Neural cell (in vitro differentiated cells): ENCODE results near the gene UBC. TPM values are rescaled to one million over a fixed set of nuclear protein-coding genes. Genes with fewer than 3 reads are reported as not detected.

Experiments
- H2AFZ ChIP-seq: fragments of 200-600, 300-800 bp; sonication (generic), shearing (Covaris generic); 2 replicates; pipeline ENCODE4 v1.6.0; 2014; ENCODE audit warnings: low read depth, mild to moderate bottlenecking, antibody characterized with exemption, low read length, moderate library complexity
- H3F3A ChIP-seq: fragments of 200-600 bp; shearing (Covaris generic); 2 replicates; pipeline ENCODE4 v1.6.1; 2016; ENCODE audit warnings: mild to moderate bottlenecking, moderate library complexity, mixed read lengths, antibody characterized with exemption, low read length; ENCODE audit not compliant: insufficient read depth, poor library complexity, severe bottlenecking
- H3K27ac ChIP-seq: fragments of 200-600, 300-800 bp; sonication (generic), shearing (Covaris generic); 2 replicates; pipeline ENCODE4 v1.5.1; 2014; ENCODE audit warnings: mild to moderate bottlenecking, low read length, moderate library complexity
- H3K27me3 ChIP-seq: fragments of 300-800, 200-600 bp; sonication (generic), shearing (Covaris generic); 2 replicates; pipeline ENCODE4 v1.6.0; 2014; ENCODE audit warnings: mild to moderate bottlenecking, low read depth, low read length, moderate library complexity; ENCODE audit not compliant: insufficient read depth
- H3K36me3 ChIP-seq: fragments of 300-800, 200-600 bp; sonication (generic), shearing (Covaris generic); 2 replicates; pipeline ENCODE4 v1.5.1; 2014; ENCODE audit warnings: mild to moderate bottlenecking, antibody characterized with exemption, low read length, moderate library complexity; ENCODE audit not compliant: insufficient read depth
- H3K4me2 ChIP-seq: fragments of 300-800, 200-600 bp; sonication (generic), shearing (Covaris generic); 2 replicates; pipeline ENCODE4 v1.6.0; 2014; ENCODE audit warnings: mild to moderate bottlenecking, low read length
- H3K4me3 ChIP-seq: fragments of 300-800, 200-600 bp; sonication (generic), shearing (Covaris generic); 2 replicates; pipeline ENCODE4 v1.5.1; 2014; ENCODE audit warnings: mild to moderate bottlenecking, low read length, moderate library complexity
- H3K79me2 ChIP-seq: fragments of 200-600 bp; shearing (Covaris generic); replicated peaks from 2 replicates; pipeline ENCODE4 v1.6.0; 2014; ENCODE audit warnings: mild to moderate bottlenecking, low read length, moderate library complexity; ENCODE audit not compliant: insufficient read depth
- H3K9ac ChIP-seq: fragments of 300-800, 200-600 bp; sonication (generic), shearing (Covaris generic); 2 replicates; pipeline ENCODE4 v1.6.1; 2016; ENCODE audit warnings: mild to moderate bottlenecking, low read length, mixed read lengths
- H3K9me2 ChIP-seq: fragments of 200-600 bp; shearing (Covaris generic); 2 replicates; pipeline ENCODE4 v1.6.1; 2016; ENCODE audit warnings: mild to moderate bottlenecking, low read length, mixed read lengths; ENCODE audit not compliant: insufficient read depth
- H3K9me3 ChIP-seq: fragments of 200-600, 300-800 bp; sonication (generic), shearing (Covaris generic); 2 replicates; pipeline ENCODE4 v1.6.1; 2016; ENCODE audit warnings: mild to moderate bottlenecking, mixed run types, low read length, moderate library complexity, mixed read lengths
- H4K20me1 ChIP-seq: fragments of 200-600 bp; shearing (Covaris generic); 2 replicates; pipeline ENCODE4 v1.6.1; 2016; ENCODE audit warnings: mild to moderate bottlenecking, mixed run types; ENCODE audit not compliant: insufficient read depth
- EP300 ChIP-seq: fragments of 450-650 bp; conservative IDR thresholded peaks from 2 replicates; pipeline ENCODE4 v1.6.1; 2014; ENCODE audit warnings: antibody characterized with exemption, mild to moderate bottlenecking, moderate library complexity; ENCODE audit not compliant: poor library complexity, severe bottlenecking
- EZH2 ChIP-seq: fragments of 200-600, 300-800 bp; shearing (Covaris generic), sonication (generic); IDR thresholded peaks from 2 replicates; pipeline ENCODE4 v1.6.1; 2014; ENCODE audit warnings: antibody characterized with exemption, low read length, borderline replicate concordance, mild to moderate bottlenecking; ENCODE audit not compliant: insufficient read depth, poor library complexity, severe bottlenecking
- MXI1 ChIP-seq: fragments of 450-650 bp; conservative IDR thresholded peaks from 2 replicates; pipeline ENCODE4 v1.6.1; 2014; ENCODE audit warnings: antibody characterized with exemption, mild to moderate bottlenecking; ENCODE audit not compliant: poor library complexity, severe bottlenecking
- POLR2AphosphoS5 ChIP-seq: IDR thresholded peaks from 2 replicates; pipeline ENCODE4 v1.6.1; 2012
- RAD21 ChIP-seq: fragments of 450-650 bp; conservative IDR thresholded peaks from 2 replicates; pipeline ENCODE4 v1.6.1; 2014; ENCODE audit warnings: antibody characterized with exemption, mild to moderate bottlenecking, moderate library complexity
- SMC3 ChIP-seq: fragments of 450-650 bp; conservative IDR thresholded peaks from 2 replicates; pipeline ENCODE4 v1.6.1; 2014; ENCODE audit warnings: antibody characterized with exemption, mild to moderate bottlenecking, moderate library complexity; ENCODE audit not compliant: poor library complexity
- TAF1 ChIP-seq: IDR thresholded peaks from 2 replicates; pipeline ENCODE4 v1.6.1; 2012; ENCODE audit warnings: low read depth
- polyA plus RNA-seq: library from polyadenylated mRNA; depleted of rRNA; stranded (reverse); fragments of >200 nt; gene quantifications from 2 replicates; pipeline ENCODE4 v1.2.3, GENCODE V29; 2014
- TF ChIP-seq, protein P1 (sequence below): IDR thresholded peaks from 2 replicates; pipeline ENCODE4 v1.6.1; 2012; ENCODE audit warnings: borderline replicate concordance
- TF ChIP-seq, protein P2 (sequence below): fragments of 450-650 bp; IDR thresholded peaks from 2 replicates; pipeline ENCODE4 v1.5.1; 2014; ENCODE audit warnings: antibody characterized with exemption, mild to moderate bottlenecking, moderate library complexity; ENCODE audit not compliant: poor library complexity, severe bottlenecking

The UBC gene
- polyA plus RNA-seq, 1 donor from 2014 or later, result 1,177 TPM

DNA sequence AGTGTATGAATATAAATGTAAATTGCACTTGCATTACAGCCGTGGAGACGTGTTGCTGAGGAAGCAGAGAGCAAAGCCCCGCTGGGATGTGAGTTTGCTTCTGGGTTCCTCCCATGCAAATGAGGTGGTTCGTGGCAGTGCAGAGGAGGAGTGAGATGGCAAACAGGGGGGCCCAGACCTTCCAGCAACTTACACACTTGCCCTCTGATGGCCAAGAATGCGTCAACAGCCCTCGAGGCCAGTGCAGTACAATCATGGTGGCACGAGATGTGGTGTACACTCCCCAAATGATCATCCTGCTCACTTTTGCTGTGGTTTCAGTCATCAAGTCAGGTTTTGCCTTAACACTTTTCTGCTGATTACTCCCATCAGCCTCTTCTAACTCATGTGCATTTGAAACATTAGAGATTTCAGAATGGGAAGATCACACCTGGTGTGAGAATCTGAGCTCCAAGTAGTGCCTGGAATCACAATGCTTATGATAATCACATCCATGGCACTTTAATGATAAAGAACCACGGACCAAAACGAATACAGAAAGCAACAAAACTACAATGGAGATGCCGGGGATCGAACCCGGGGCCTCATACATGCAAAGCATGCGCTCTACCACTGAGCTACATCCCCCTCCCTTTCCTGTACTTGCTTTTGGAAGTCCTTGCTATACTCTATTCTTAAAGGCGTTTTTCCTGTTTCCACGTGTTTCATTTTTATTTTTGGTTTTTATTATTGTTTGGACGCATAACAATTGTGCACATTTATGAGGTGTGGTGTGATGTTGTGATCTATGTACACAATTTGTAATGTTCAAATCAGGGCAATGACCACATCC lies 7.0 kb upstream of the UBC start:
- Histone ChIP-seq H4K20me1 (no peaks in the 10 kb centered on the region), H3K4me3 (peak overlapping the region; percentile 61), H3K27ac (peak overlapping the region; percentile 93), H3F3A (no peaks in the 10 kb centered on the region), H3K9ac (peak overlapping the region; percentile 36), H3K79me2 (no peaks in the 10 kb centered on the region), H3K36me3 (no peaks in the 10 kb centered on the region), H3K9me3 (no peaks in the 10 kb centered on the region), H2AFZ (no peak overlapping the region), H3K9me2 (no peaks in the 10 kb centered on the region), H3K4me2 (peak overlapping the region; percentile 53), H3K27me3 (no peaks in the 10 kb centered on the region)
- TF ChIP-seq, protein P1, sequence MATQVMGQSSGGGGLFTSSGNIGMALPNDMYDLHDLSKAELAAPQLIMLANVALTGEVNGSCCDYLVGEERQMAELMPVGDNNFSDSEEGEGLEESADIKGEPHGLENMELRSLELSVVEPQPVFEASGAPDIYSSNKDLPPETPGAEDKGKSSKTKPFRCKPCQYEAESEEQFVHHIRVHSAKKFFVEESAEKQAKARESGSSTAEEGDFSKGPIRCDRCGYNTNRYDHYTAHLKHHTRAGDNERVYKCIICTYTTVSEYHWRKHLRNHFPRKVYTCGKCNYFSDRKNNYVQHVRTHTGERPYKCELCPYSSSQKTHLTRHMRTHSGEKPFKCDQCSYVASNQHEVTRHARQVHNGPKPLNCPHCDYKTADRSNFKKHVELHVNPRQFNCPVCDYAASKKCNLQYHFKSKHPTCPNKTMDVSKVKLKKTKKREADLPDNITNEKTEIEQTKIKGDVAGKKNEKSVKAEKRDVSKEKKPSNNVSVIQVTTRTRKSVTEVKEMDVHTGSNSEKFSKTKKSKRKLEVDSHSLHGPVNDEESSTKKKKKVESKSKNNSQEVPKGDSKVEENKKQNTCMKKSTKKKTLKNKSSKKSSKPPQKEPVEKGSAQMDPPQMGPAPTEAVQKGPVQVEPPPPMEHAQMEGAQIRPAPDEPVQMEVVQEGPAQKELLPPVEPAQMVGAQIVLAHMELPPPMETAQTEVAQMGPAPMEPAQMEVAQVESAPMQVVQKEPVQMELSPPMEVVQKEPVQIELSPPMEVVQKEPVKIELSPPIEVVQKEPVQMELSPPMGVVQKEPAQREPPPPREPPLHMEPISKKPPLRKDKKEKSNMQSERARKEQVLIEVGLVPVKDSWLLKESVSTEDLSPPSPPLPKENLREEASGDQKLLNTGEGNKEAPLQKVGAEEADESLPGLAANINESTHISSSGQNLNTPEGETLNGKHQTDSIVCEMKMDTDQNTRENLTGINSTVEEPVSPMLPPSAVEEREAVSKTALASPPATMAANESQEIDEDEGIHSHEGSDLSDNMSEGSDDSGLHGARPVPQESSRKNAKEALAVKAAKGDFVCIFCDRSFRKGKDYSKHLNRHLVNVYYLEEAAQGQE, result no peak
- no peak for TF ChIP-seq SMC3
- TF ChIP-seq TAF1, result no peak
- TF ChIP-seq, protein P2, sequence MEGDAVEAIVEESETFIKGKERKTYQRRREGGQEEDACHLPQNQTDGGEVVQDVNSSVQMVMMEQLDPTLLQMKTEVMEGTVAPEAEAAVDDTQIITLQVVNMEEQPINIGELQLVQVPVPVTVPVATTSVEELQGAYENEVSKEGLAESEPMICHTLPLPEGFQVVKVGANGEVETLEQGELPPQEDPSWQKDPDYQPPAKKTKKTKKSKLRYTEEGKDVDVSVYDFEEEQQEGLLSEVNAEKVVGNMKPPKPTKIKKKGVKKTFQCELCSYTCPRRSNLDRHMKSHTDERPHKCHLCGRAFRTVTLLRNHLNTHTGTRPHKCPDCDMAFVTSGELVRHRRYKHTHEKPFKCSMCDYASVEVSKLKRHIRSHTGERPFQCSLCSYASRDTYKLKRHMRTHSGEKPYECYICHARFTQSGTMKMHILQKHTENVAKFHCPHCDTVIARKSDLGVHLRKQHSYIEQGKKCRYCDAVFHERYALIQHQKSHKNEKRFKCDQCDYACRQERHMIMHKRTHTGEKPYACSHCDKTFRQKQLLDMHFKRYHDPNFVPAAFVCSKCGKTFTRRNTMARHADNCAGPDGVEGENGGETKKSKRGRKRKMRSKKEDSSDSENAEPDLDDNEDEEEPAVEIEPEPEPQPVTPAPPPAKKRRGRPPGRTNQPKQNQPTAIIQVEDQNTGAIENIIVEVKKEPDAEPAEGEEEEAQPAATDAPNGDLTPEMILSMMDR, result no peak
- TF ChIP-seq EP300, result peak; percentile 18
- TF ChIP-seq MXI1, result peak; percentile 80
- no peak for TF ChIP-seq EZH2
- TF ChIP-seq POLR2AphosphoS5, result no peak
- TF ChIP-seq RAD21, result no peak

DNA sequence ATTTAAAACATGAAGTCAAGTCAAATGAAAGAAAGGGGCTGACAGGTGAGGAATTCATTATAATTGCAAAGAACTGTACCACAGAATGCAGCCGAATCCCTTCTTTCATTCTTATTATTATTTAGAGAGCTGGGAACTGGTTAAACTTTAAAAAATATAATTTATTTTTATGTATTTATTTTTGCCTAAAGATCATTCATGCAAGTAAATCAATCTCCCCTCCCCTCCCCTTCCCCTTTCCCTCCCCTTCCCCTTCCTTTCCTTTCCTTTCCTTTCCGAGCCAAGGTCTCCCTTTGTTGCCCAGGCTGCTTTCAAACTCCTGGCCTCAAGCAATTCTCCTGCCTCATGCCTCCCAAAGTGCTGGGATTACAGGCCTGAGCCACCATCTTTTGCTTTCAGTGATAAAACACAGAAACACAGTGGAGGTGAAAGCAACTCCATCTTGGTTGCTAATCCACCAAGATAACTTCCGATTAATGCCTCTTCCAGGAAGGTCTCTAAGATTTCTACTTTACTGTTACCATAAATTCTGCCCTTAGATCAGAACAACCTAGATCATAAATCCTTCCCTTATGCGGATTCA lies 6.0 kb upstream of the UBC start:
- TF ChIP-seq MXI1 (no peak), EZH2 (no peak), POLR2AphosphoS5 (no peak), SMC3 (no peak), TAF1 (no peak), RAD21 (no peak), EP300 (no peak)
- TF ChIP-seq, protein P2, result no peak
- TF ChIP-seq, protein P1, result no peak
- Histone ChIP-seq H3K4me3 (peak overlapping the region; percentile 61), H3K27ac (peak overlapping the region; percentile 93), H3K79me2 (peaks cover 4% of the 10 kb centered on the region), H4K20me1 (no peaks in the 10 kb centered on the region), H2AFZ (no peak overlapping the region), H3K27me3 (no peaks in the 10 kb centered on the region), H3K4me2 (no peak overlapping the region), H3K36me3 (no peaks in the 10 kb centered on the region), H3K9me3 (no peaks in the 10 kb centered on the region), H3K9ac (peak overlapping the region; percentile 45), H3F3A (no peaks in the 10 kb centered on the region), H3K9me2 (no peaks in the 10 kb centered on the region)
